Ecto neural progenitor cell (in vitro differentiated cells): ENCODE measurements around the gene EBF4.
"Not testable (repeated sequence)": the region's sequence is repeated elsewhere in the genome, so short reads cannot be mapped to it uniquely, and the experiment has no call there.

ENCODE experiments used
- DNase-seq: peaks from one replicate; pipeline ENCODE4 v3.0.0-alpha.2; 2018; ENCODE audit warnings: low spot score

Gene EBF4

DNA sequence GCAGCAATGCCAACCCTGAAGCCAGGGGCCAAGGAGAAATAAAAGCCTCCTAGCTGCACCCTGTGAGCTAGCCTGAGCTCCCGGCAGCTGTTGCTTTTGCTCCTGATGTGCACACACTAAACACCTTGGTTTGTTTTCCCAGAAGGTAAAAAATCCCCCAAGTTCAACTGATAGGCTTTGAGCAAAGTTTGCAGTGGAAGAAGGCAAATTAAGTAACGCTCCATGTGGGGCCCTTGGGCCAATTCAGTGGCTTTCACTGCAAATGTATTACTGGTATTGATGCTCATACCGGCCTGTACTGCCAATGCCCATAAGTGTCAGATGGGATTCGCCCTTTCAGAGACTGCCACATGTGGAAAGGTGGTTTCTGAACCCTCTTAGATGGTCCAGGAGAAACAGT lies 19.1 kb upstream of the EBF4 start:
- DNase-seq, result no peak

DNA sequence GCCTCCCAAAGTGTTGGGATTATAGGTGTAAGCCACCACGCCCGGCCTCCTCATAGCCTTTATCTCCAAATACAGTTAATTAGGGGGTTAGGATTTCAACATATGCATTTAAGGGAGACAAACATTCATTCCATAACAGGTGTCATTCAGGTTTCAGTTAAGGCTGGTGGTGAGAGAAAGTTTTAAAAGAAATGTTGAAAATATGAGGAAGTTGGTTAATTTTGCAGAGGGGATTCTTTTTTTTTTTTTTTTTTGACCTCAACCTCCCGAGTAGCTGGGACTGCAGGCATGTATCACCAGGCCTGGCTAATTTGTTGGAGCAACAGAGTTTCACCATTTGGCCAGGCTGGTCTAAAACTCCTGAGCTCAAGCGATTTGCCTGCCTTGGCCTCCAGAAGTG lies 12.5 kb upstream of the EBF4 start:
- DNase-seq, result no peak

DNA sequence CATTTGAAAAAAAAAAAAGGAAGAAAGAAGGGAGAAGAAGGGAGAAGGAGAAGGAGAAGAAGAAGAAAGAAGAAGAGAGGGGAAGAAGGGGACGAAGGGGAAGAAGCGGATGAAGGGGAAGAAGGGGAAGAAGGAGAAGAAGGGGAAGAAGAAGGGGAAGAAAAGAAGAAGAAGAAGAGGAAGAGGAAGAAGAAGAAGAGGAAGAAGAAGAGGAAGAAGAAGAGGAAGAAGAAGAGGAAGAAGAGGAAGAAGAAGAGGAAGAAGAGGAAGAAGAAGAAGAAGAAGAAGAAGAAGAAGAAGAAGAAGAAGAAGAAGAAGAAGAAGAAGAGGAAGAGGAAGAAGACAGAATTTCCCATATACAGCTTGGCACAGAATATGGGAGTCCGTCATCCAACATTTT lies 10.5 kb upstream of the EBF4 start:
- not testable (repeated sequence) for DNase-seq

DNA sequence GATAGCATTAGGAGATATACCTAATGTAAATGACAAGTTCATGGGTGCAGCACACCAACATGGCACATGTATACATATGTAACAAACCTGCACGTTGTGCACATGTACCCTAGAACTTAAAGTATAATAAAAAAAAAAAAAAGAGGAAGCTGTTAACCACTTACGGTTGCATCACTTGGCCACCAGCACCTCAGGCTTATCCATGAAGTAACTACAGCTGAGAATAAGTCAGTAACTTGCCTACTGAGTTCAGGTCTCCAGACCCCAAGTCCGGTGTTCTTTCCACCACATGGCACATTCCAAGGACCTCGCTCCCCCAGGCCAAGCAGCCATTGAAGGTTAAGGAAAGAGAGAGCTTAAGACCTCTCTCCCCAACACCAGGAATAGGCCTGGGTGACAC lies 7.8 kb upstream of the EBF4 start:
- not testable (repeated sequence) for DNase-seq

DNA sequence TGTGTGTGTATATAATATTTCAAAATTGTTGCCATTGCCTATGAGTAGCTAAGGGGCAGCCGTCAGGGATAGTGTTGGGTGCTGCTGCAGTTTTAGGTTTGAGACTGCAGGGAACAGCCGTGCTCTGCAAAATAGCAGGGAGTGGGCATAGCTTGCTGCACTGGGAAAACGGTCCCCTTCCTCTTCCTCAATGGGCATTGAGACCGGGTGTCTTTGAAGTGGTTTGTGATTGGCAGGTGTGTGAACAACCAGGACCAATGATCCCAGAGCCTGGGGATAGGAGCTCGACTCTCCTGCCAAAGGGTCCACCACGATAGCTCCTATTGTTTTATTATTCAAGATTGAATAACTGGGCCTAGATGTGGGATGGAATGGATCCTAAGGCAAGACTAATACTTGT lies 5.1 kb upstream of the EBF4 start:
- no peak for DNase-seq

DNA sequence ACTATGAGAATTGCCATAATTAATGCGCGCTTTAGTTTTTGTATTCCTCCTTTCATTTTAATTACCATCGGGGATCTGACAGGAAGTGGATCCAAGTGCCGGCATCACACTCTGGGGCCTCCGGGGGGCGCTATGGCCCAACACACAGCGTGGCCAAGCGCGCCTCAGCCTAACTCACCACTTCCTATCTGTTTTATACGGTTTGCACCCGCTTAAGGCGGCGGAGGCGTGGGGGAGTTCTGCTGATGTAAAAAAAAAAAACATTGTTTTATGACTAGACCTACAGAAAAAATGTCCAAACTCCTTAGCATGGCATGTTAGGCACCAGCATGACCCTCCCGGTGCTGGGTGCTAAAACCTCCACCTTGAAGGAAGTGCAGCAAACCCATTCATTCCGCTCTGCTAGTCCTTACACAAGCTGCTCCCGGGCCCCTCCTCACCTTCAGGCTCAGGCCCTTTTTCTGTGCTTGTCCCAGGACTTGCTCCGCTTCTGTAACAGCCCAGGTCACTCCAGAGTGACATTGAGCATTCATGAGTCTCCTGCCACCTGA lies 4.5 kb upstream of the EBF4 start:
- DNase-seq, result peak; percentile 79

DNA sequence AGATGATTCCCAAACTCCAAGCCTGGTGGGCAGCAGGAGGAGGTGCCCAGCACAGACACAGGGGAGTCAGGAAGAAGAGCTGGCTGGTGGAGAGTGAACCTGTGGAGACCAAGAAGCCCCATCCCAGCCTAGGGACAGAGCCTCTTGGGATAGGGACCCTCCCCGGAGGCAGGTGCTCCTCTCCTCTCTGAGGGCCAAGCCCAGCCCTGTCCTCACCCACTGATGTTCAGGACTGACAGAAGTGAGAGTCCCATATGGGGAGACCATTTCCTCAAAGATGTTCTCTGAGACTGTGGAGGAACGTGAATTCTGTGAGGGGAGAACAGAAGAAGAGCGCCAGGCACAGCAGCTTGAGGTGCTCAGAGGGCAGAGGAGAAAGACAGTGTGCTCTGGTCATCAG lies 2.4 kb upstream of the EBF4 start:
- DNase-seq, result no peak

DNA sequence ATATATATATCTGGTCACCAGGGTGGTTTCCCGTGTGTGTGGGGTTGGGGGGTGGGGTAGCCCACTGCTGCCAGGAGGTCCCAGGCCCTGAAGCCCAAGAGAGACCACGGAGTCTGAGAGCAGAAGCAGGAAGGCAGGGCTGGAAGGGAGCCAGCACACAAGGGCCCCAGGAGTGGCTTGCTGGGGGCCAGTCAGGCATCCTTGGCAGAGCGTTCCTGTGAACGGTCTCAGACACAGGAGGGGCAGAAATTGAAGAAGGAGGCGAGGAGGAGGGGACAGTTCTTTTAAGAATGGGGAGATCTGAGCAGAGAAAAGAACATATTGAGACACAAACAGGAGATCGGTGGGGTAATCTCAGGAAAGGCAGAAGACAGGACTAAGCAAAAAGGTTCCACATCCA lies 1.9 kb upstream of the EBF4 start:
- DNase-seq, result no peak

DNA sequence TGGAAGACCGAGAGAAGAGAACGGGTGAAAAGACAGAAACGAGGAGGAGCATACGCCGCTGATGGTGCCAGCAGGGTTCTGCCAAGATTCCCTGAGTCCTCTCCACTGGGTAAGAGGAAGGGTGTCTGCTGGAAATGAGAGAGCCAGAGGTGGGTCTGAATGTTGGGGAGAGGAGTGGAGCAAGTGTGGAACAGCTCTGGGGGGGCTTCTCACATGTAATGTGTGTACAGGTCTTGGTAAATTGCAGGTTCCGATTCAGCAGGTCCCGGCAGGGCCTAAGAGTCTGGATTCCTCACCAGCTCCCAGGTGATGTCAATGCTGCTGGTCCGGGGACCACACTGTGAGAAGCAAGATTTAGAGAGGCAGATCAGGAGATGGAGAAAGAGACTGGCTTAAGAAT lies 1.5 kb upstream of the EBF4 start:
- DNase-seq, result no peak

DNA sequence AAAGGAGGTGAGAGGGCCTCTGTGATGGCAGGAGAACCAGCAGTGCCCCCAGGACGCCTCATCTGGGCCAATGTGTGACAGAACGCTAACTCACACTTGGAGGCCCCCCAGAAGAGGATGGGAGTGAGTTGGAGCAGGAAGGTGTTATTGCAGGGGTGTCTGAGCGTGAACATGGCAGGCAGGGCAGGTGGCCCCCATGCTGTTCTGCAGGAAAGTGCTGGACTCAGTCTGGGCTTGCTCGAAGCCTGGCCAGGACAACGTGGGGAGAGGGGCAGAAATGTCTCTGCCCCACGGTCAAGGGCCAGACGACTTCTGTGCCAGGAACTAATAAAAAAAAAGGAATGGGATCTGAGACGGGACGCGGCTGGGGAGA lies 931 bp upstream of the EBF4 start:
- no peak for DNase-seq

DNA sequence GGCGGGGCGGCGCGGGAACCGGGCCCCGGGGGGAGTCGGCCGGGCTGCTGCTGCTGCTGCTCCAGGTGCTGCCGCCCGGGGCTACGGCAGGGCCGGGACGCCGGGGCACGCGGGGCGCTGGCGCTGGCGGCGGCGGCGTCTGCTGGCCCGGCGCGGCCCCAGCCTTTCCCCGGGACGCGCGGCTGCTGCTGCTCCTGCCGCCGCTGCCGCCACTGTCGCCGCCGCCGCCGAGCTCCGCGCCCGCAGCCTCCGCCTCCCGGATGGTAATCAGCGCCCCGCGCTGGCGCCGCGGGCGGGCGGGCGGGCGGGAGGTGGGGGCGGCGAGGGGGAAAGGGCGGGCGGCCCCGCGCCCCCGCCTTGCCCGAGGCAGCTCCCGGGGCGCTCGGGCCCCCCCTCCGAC lies 306 bp downstream of the EBF4 start:
- peak; percentile 66 for DNase-seq

DNA sequence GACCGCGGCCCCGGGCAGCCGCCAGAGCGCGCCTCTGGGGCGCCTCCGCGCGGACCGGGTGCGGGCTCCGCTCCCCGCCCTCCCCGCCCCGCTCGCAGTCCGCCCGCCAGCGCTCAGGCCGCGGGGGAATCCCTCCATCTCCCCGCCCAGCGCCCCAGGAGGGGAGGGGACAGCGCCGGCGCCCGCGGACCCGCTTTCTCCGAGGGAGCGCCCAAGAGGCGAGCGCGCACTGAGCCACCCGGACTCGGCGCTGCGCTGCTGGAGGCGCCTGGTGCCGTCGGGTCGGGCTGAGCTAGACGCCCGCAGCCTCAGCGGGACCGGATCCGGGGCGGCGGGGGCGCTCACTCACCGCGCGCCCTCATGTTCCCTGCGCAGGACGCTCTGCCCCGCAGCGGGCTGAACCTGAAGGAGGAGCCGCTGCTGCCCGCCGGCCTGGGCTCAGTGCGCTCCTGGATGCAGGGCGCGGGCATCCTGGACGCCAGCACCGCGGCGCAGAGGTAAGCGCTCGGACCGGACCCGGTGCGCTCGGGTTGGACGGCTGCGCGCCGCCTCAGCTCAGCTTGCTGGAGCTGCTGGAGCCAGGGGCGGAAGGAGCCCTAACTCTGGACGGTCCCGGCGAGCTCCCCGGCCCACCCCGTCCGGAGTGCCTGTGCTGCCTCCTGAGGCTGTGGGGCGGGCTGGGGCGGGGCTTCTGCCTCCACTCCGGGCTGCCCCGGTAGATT lies 867 bp downstream of the EBF4 start:
- peak; percentile 67 for DNase-seq

DNA sequence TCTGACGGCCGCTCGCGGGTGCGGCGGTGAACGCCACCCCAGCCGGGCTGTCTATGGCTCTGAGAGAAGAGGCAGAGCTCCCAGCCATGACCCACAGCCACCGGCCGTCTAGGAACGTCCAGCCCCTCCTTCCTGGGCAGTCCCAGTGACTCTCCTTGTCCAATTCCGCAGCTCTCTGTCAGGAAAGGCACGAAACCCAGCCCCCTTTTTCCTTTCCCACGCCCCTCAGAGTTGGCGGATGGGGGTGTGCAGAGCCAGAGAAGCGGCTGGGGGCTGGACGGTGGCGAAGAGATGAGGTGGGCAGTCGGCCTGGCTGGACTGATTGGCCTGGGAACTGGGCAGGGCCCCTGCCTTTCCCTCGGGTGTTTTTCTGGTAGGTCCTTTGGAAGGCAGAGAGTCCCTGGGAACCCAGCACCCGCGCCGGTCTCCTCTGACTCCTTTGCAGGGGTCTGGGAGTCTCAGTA lies 1.5 kb downstream of the EBF4 start:
- DNase-seq, result no peak

DNA sequence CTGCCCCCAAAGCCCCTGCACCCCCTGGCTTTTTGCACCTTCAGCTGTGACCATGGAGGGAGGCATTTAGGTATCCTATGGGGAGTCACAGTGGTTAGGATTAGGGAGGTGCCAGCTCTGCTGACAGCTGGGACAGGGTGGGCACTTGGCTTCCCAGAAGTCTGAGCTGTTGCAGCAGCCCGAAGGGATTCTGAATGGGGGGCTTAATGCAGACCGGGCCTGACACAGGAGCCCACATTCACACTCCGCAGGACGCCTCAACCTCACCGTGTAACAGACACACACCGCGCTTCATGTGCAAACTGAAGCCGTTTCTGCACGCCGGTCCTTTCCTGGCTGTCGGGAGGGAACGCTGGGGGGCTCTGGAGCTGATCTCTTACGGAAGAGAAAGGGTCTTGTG lies 1.9 kb downstream of the EBF4 start:
- DNase-seq, result no peak

DNA sequence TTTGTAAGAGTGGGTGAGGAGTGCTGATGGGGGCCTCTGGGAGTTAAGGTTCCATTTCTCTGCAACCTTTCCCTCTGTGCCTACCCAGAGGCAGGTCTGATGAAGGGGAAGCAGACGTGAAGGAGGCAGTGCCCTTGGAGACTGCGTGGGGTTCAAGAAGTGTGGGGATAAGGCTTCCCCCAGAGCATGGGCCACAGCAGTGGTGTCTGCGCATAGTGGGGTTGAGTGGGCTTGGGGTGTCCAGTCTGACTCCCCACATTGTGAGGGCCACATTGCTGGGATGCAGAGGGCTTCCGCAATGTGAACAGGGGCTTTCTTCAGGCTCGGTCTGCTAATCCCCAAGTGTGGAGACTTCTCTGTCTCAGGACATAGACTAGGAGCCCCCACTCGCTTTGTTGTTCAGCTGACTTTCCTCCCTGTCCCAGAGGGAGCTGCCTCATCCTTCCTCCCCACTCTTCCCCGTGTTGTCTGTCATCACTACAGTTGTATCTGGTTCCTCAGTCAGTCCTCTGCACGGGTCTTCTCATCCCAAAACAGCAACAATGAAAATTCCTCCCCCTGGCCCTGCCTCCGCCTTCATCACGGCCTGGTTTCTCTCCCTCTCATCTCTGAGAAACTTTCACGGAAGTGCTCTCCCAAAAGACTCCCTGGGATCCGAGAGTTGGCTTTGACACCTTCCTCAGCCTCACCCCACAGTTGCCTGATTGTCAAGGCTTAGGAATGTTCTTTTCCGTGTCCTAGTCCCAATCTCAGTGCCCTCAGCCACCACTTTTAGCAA lies 2.8 kb downstream of the EBF4 start:
- DNase-seq, result no peak

DNA sequence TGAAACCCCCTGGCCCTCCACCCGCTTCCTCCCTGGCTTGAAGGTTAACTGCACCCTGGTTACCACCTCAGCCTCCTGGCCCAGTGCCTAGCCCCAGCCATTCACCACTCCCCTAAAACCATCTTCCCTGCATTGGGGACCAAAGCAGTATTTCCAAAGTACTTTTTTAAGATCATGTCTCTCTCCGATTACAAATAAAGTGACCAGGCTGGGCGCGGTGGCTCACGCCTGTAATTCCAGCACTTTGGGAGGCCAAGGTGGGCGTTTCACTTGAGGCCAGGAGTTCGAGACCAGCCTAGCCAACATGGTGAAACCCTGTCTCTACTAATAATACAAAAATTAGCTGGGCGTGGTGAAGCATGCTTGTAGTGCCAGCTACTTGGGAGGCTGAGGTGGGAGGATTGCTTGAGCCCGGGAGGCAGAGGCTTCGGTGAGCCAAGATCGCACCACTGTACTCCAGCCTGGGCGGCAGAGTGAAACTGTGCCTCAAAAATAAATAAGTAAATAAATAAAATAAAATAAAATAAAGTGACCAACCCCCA lies 3.5 kb downstream of the EBF4 start:
- not testable (repeated sequence) for DNase-seq

DNA sequence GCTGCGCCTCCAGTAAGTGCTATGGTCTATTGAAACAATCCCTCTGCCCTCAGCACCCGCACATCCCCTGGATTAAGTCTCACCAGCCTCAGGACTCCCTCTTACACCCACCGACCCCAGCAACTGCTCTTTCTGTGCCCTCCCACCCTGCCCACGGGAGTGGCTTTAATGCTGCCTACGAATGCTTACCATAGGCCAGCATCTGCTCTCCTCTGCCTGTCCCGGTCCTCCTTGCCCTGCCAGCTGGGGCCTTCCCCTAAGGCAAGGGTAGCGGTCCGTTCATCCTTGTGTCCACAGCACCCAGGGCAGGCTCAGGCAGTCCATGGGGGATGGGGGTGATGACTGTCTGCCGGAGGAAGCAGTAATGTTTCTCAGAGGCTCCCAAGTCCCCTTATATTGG lies 4.1 kb downstream of the EBF4 start:
- DNase-seq, result no peak

DNA sequence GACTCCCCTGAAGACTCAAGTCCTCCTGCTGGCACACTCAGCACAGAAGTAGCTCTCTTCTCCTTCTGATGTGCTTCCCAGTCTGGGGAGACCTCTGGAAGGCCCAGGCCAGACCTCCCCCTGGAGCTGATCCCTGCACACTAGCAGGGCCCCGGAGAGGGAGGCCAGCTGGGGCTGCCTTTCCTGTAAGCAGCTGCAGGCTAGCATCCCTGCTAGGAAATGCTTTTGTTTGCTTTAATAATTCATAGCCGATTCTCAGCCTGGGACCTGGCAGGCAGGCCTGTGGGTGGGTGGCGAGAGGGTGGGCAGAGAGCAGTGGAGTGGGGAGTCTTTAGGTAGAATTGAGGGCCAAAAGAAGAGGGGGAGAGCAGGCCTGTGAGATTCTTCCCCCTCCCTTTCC lies 5.2 kb downstream of the EBF4 start:
- DNase-seq, result peak; percentile 35

DNA sequence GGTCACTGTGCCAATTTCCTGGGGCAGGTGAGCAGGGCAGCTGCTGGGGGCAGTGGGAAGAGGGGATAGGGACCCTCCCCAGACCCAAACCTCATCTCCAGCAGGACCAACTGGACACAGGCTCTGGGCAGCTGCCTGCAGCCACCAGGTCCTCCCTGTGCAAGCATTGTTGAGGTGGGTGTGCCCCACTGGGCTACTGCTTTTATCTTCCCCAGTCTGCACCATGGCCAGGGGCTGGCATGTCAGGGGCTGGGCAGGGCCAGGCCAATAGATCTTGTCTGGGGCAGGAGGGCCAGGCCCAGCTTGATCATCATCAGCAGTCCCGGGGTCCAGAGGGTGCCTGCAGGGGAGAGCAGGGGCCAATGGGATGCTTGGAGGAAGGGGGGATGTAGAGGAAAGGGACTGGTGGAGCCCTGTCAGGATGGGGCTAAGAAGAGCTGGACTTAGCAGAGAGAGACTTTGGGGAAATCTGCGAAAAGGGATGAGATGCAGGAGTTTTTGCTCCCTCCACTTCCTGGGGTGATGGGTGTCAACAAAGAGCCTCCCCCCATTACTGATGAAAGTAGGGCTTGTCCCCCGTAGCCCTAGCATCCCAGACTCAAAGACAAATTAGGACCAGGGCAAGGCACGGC lies 5.7 kb downstream of the EBF4 start:
- peak; percentile 31 for DNase-seq

DNA sequence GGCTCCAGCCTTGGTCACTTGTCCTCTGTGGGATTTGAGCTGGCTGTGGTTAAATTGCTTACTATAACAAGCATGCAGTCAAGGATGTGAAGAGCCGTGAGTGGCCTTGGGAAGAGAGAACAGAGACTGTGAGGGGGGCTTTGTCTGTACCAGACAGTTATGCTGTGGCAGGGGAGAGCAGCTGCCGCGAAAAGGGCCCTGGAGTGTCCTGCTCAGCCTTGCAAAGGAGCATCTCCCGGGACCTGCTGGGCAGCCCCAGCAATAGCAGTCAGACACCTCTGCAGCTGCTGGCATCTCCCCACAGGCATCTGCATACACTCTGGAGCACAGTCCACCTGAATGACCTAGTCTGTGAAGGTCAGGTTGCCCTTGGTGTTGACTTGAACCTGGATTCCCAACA lies 6.3 kb downstream of the EBF4 start:
- peak; percentile 46 for DNase-seq

DNA sequence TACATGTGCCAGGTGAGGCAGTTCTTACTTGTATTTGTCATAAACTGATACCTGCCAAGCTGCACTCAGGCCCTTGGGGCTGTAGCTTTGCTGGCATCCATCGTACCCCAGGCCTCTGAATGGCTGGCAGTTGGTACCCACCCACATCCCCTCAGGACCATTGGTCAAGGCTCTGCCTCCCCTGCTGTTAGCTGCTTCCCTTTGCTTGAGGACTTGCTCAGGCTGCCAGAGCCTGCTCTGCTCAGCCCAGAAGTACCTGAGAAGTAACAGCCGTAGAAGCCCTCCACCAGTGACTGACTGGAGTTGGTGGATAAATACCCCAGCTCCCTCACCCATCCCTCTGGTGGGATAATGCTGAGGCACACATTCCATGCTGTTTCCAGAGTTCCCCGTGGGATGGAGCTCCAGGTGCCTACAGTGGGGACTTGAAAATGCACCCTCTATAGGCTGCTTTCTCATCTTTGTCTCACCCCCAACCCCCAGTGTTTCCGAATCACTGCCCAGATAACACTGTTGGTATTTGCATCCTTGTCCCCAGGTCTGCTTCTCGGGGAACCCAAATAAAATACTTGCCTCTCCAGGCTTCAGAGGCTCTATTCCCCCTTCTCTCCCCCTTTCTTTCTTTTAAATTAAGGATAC lies 7.3 kb downstream of the EBF4 start:
- DNase-seq, result peak; percentile 36
